Measurements from ENCODE around the gene PP2D1. TPM values are rescaled to one million over a fixed set of nuclear protein-coding genes. Genes with fewer than 3 reads are reported as not detected.

Gene PP2D1
- total and polyA plus RNA-seq, 9 of the 15 experiments (the other 6 are each of a cell fraction or from before 2014, with no cell fraction given), result 0.07 to 0.10 TPM; not detected in 7

DNA sequence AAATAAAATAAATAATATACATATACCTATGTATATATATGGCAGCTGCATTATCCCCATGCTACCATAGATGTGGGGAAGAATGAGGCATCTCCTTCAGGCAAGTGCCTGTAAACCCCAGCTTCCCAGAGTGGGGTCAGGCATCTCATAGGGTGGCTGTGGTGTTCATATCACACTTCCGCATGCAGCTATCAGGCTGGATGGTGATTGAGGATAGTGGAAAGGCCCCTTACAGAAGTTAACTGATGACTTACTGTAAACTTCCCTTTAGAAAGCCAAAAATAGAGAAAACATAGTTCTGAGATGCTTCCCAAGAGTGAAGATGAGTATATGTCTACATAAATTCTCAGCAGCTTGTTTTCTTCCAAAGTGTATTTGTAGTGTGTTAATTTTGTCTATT lies 3.5 kb upstream of the PP2D1 start (continued):
- TF ChIP-seq, protein P1, sequence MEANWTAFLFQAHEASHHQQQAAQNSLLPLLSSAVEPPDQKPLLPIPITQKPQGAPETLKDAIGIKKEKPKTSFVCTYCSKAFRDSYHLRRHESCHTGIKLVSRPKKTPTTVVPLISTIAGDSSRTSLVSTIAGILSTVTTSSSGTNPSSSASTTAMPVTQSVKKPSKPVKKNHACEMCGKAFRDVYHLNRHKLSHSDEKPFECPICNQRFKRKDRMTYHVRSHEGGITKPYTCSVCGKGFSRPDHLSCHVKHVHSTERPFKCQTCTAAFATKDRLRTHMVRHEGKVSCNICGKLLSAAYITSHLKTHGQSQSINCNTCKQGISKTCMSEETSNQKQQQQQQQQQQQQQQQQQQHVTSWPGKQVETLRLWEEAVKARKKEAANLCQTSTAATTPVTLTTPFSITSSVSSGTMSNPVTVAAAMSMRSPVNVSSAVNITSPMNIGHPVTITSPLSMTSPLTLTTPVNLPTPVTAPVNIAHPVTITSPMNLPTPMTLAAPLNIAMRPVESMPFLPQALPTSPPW (CRISPR knock-in tag; IDR thresholded peaks at IDR 0.05), result peak; percentile 17; the same call in 1 of the 2 replicates
- TF ChIP-seq CBFA2T2 (conservative IDR thresholded peaks at IDR 0.05) (peak; percentile 63), PURB (CRISPR knock-in tag; IDR thresholded peaks at IDR 0.05; ENCODE audit: low read depth) (no peak), KLF16 (IDR thresholded peaks at IDR 0.05) (peak; percentile 61), TEAD4 (IDR thresholded peaks at IDR 0.05; ENCODE audit: low read length) (peak; percentile 87), TEAD4 (CRISPR knock-in tag; IDR thresholded peaks at IDR 0.05; ENCODE audit: borderline replicate concordance) (no peak), MEIS2 (IDR thresholded peaks at IDR 0.05; ENCODE audit: partially characterized antibody) (peak; percentile 49), CREM (IDR thresholded peaks at IDR 0.05; ENCODE audit: low read depth) (peak; percentile 39), GATAD2B (IDR thresholded peaks at IDR 0.05; ENCODE audit: borderline replicate concordance) (peak; percentile 38; the same call in 1 of the 2 replicates), EGR1 (conservative IDR thresholded peaks at IDR 0.05) (no peak), POLR2AphosphoS5 (IDR thresholded peaks at IDR 0.05; ENCODE audit: control insufficient read depth, insufficient read depth, low read depth, low read length) (peak; percentile 51; the same call in 1 of the 2 replicates), NCOR1 (IDR thresholded peaks at IDR 0.05) (peak; percentile 67), ZFP1 (CRISPR knock-in tag; IDR thresholded peaks at IDR 0.05) (no peak), SMARCA4 (IDR thresholded peaks at IDR 0.05) (peak; percentile 56; the same call in 1 of the 2 replicates)
- TF ChIP-seq, protein P2, sequence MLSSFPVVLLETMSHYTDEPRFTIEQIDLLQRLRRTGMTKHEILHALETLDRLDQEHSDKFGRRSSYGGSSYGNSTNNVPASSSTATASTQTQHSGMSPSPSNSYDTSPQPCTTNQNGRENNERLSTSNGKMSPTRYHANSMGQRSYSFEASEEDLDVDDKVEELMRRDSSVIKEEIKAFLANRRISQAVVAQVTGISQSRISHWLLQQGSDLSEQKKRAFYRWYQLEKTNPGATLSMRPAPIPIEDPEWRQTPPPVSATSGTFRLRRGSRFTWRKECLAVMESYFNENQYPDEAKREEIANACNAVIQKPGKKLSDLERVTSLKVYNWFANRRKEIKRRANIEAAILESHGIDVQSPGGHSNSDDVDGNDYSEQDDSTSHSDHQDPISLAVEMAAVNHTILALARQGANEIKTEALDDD (IDR thresholded peaks at IDR 0.05), result peak; percentile 39; the same call in 1 of the 2 replicates

Data from K562 (cell line).